Panc1 (cell line): ENCODE data around the gene AP5B1. TPM values are rescaled to one million over a fixed set of nuclear protein-coding genes. Genes with fewer than 3 reads are reported as not detected.
A peak's percentile ranks its signal among the peaks of the same experiment; 100 is the strongest.
"Not testable (repeated sequence)": the region's sequence is repeated elsewhere in the genome, so short reads cannot be mapped to it uniquely, and the experiment has no call there.

Source experiments
- ATAC-seq: fragments of 200-7000 bp; cut with Tn5 transposase; 2 replicates; pipeline ENCODE4 v1.9.1; 2020; ENCODE audit warnings: mild to moderate bottlenecking, moderate library complexity
- BruUV-seq: library from RNA; stranded (reverse); fragments of 400-500 nt; replicated peaks from 2 replicates; lab custom pipeline; 2021; lab: Mats Ljungman, UMichigan
- CTCF ChIA-PET: fragments of 300-600 bp; sonication (Branson Sonifier 250); formaldehyde crosslinking; loops from one replicate; lab custom pipeline; 2022; ENCODE audit warnings: antibody characterized with exemption; lab: Charles Lee
- POLR2A ChIA-PET: fragments of 300-600 bp; sonication (Branson Sonifier 250); formaldehyde crosslinking; loops from one replicate; lab custom pipeline; 2022; ENCODE audit warnings: antibody characterized with exemption; lab: Charles Lee
- DNase-seq: peaks from one replicate; pipeline ENCODE4 v3.0.0-alpha.2; 2010; ENCODE audit warnings: low read depth, low spot score
- H3K27ac ChIP-seq: 2 replicates; pipeline ENCODE4 v1.5.1; 2011; ENCODE audit warnings: mild to moderate bottlenecking, low read length, inconsistent platforms
- H3K27me3 ChIP-seq: fragments of 200-500 bp; sonication (Bioruptor generic); 2 replicates; pipeline ENCODE4 v1.6.0; 2014; ENCODE audit warnings: low read length, inconsistent platforms; ENCODE audit not compliant: control insufficient read depth, insufficient read depth
- H3K36me3 ChIP-seq: fragments of 200-500 bp; sonication (Bioruptor generic); 2 replicates; pipeline ENCODE4 v1.5.1; 2014; ENCODE audit warnings: inconsistent platforms, mild to moderate bottlenecking, low read length, moderate library complexity; ENCODE audit not compliant: control insufficient read depth, insufficient read depth
- H3K4me1 ChIP-seq: 2 replicates; pipeline ENCODE4 v1.5.1; 2011; ENCODE audit warnings: inconsistent platforms, mild to moderate bottlenecking, low read length, moderate library complexity; ENCODE audit not compliant: control insufficient read depth, insufficient read depth
- H3K4me3 ChIP-seq, 2 experiments: 2 replicates each; pipeline ENCODE4 v1.5.1; 2011 to 2012; ENCODE audit warnings: low read depth in 2 of 2, low read length in 2 of 2, mild to moderate bottlenecking in 2 of 2, inconsistent platforms in 1 of 2, moderate library complexity in 1 of 2
- H3K9me3 ChIP-seq: fragments of 200-500 bp; sonication (Bioruptor generic); 2 replicates; pipeline ENCODE4 v1.5.1; 2014; ENCODE audit warnings: low read depth, mild to moderate bottlenecking, inconsistent platforms, low read length, moderate library complexity; ENCODE audit not compliant: control insufficient read depth, insufficient read depth
- POLR2AphosphoS5 ChIP-seq: IDR thresholded peaks from 2 replicates; pipeline ENCODE4 v1.6.1; 2012; ENCODE audit warnings: mild to moderate bottlenecking, low read depth, low read length, moderate library complexity
- SIN3A ChIP-seq: IDR thresholded peaks from 2 replicates; pipeline ENCODE4 v1.6.1; 2012; ENCODE audit warnings: low read depth, mild to moderate bottlenecking, low read length, moderate library complexity, borderline replicate concordance; ENCODE audit not compliant: insufficient read depth
- TCF7L2 ChIP-seq: IDR thresholded peaks from 2 replicates; pipeline ENCODE4 v1.6.1; 2011; ENCODE audit warnings: mild to moderate bottlenecking, low read depth, low read length, inconsistent platforms
- in situ Hi-C: cut with HindIII; loops from 2 replicates; pipeline ENCODE4 v1.10.0; 2016; ENCODE audit warnings: low sequenced_read_pairs, low pct_unique_long_range_greater_than_20kb
- intact Hi-C: fragments of 100-400 bp; cut with micrococcal nuclease; formaldehyde crosslinking; loops from one replicate; pipeline ENCODE4 v1.10.0; 2022; ENCODE audit not compliant: unreplicated experiment
- total RNA-seq: library from RNA; stranded (reverse); gene quantifications from one replicate; pipeline ENCODE4 v1.2.1, GENCODE V29; 2021; ENCODE audit not compliant: unreplicated experiment
- TF ChIP-seq, protein P1 (sequence below), 2 experiments: IDR thresholded peaks; 2 replicates each; pipeline ENCODE4 v1.6.1; 2011 to 2012; ENCODE audit warnings: low read depth in 2 of 2, control low read depth in 1 of 2, low read length in 1 of 2, mild to moderate bottlenecking in 1 of 2, moderate library complexity in 1 of 2; ENCODE audit not compliant: insufficient read depth in 1 of 2
- TF ChIP-seq, protein P2 (sequence below): fragments of 450-650 bp; IDR thresholded peaks from 2 replicates; pipeline ENCODE4 v1.5.1; 2017; ENCODE audit warnings: mild to moderate bottlenecking

The AP5B1 gene
- total RNA-seq, 1 experiment from 2014 or later = 35.0 TPM

DNA sequence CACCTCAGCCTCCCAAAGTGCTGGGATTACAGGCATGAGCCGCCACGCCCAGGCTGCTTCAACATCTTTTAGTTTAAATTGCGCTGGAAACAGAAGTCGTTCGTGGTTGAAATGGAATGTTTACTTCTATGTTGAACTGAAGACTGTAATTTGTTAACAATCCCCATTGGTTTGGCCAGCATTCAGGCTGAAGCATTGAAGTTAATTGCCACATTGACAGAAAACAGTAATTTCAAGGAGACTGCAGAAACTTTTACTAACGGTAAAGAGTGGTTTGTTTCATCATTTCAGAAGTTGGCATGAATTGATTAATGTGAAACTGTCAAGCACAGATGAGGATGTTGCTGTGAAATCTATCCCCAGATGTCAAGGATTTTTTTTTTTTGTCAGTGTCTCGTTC, 14.2 kb downstream of the AP5B1 start:
- in situ Hi-C loops (no loop called here), intact Hi-C loops (no loop called here)
- BruUV-seq = no TSS peak
- no peak for DNase-seq
- Histone ChIP-seq H3K36me3 (no peaks in the 10 kb centered on the region), H3K4me1 (no peaks in the 10 kb centered on the region), H3K27ac (no peak overlapping the region), H3K9me3 (no peaks in the 10 kb centered on the region), H3K4me3 (no peak overlapping the region), H3K27me3 (no peaks in the 10 kb centered on the region)
- POLR2A ChIA-PET = no interaction called here
- no peak for TF ChIP-seq SIN3A
- TF ChIP-seq, protein P1, sequence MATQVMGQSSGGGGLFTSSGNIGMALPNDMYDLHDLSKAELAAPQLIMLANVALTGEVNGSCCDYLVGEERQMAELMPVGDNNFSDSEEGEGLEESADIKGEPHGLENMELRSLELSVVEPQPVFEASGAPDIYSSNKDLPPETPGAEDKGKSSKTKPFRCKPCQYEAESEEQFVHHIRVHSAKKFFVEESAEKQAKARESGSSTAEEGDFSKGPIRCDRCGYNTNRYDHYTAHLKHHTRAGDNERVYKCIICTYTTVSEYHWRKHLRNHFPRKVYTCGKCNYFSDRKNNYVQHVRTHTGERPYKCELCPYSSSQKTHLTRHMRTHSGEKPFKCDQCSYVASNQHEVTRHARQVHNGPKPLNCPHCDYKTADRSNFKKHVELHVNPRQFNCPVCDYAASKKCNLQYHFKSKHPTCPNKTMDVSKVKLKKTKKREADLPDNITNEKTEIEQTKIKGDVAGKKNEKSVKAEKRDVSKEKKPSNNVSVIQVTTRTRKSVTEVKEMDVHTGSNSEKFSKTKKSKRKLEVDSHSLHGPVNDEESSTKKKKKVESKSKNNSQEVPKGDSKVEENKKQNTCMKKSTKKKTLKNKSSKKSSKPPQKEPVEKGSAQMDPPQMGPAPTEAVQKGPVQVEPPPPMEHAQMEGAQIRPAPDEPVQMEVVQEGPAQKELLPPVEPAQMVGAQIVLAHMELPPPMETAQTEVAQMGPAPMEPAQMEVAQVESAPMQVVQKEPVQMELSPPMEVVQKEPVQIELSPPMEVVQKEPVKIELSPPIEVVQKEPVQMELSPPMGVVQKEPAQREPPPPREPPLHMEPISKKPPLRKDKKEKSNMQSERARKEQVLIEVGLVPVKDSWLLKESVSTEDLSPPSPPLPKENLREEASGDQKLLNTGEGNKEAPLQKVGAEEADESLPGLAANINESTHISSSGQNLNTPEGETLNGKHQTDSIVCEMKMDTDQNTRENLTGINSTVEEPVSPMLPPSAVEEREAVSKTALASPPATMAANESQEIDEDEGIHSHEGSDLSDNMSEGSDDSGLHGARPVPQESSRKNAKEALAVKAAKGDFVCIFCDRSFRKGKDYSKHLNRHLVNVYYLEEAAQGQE (IDR thresholded peaks at IDR 0.05; ENCODE audit: insufficient read depth in 1 of 2, low read depth in 2 of 2, low read length in 1 of 2) = no peak
- TF ChIP-seq, protein P2, sequence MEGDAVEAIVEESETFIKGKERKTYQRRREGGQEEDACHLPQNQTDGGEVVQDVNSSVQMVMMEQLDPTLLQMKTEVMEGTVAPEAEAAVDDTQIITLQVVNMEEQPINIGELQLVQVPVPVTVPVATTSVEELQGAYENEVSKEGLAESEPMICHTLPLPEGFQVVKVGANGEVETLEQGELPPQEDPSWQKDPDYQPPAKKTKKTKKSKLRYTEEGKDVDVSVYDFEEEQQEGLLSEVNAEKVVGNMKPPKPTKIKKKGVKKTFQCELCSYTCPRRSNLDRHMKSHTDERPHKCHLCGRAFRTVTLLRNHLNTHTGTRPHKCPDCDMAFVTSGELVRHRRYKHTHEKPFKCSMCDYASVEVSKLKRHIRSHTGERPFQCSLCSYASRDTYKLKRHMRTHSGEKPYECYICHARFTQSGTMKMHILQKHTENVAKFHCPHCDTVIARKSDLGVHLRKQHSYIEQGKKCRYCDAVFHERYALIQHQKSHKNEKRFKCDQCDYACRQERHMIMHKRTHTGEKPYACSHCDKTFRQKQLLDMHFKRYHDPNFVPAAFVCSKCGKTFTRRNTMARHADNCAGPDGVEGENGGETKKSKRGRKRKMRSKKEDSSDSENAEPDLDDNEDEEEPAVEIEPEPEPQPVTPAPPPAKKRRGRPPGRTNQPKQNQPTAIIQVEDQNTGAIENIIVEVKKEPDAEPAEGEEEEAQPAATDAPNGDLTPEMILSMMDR = no peak
- no peak for TF ChIP-seq TCF7L2
- no peak for TF ChIP-seq POLR2AphosphoS5
- CTCF ChIA-PET = interaction anchor here (0.6 to 1.3 kb wide), 2 partner anchors 8 to 13 kb away, joined by 3 to 5 read pairs; no protein-coding TSS in a partner anchor
- 0 out of 2 replicates have a peak, but pooled peaks have one; percentile 25 for ATAC-seq

DNA sequence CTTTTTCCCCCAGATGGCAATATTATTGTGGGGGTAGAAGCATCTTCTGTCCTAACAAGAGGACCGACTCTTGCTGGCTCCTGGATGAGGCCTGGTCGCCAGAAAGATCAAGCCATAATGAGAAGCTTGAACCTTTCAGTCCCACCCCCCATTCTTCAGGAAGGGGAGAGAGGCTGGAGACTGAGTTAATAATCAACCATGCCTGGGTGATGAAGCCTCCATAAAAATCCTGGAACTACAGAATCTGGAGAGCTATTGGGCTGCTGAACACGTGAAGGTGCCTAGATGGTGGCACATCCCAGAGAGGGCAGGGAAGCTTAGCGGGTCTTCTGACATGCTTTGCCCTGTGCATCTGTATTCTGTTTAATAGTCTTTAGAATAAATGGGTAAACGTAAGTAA, 16.3 kb downstream of the AP5B1 start:
- CTCF ChIA-PET = no interaction called here
- H3K27ac ChIP-seq = no peak overlapping the region
- intact Hi-C loops = no loop called here
- ATAC-seq = peak; percentile 26; the same call in 1 of the 2 replicates
- POLR2A ChIA-PET = no interaction called here
- no peaks in the 10 kb centered on the region for H3K9me3 ChIP-seq
- DNase-seq = no peak
- no peaks in the 10 kb centered on the region for H3K36me3 ChIP-seq
- H3K4me1 ChIP-seq = no peaks in the 10 kb centered on the region
- TF ChIP-seq, protein P2 = no peak
- TF ChIP-seq POLR2AphosphoS5 (no peak), SIN3A (no peak), TCF7L2 (no peak)
- TF ChIP-seq, protein P1 (IDR thresholded peaks at IDR 0.05; ENCODE audit: insufficient read depth in 1 of 2, low read depth in 2 of 2, low read length in 1 of 2) = no peak
- in situ Hi-C loops = loop anchor here (5.0 kb wide), 1 partner anchor 48 kb away; no protein-coding TSS in a partner anchor
- no peak overlapping the region for H3K4me3 ChIP-seq
- no peaks in the 10 kb centered on the region for H3K27me3 ChIP-seq
- BruUV-seq = no TSS peak

DNA sequence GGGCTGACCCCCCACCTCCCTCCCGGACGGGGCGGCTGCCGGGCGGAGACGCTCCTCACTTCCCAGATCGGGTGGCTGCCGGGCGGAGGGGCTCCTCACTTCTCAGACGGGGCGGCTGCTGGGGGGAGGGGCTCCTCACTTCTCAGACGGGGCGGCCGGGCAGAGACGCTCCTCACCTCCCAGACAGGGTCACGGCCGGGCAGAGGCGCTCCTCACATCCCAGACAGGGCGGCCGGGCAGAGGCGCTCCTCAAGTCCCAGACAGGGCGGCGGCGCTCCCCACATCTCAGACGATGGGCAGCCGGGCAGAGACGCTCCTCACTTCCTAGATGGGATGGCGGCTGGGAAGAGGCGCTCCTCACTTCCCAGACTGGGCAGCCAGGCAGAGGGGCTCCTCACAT, 18.0 kb downstream of the AP5B1 start:
- POLR2A ChIA-PET, ATAC-seq, DNase-seq, H3K27me3 ChIP-seq, BruUV-seq, H3K36me3 ChIP-seq, H3K4me3 ChIP-seq, CTCF ChIA-PET, H3K9me3 ChIP-seq, H3K4me1 ChIP-seq, intact Hi-C loops, H3K27ac ChIP-seq: not testable (repeated sequence)
- in situ Hi-C loops = loop anchor here (5.0 kb wide), 1 partner anchor 49 kb away; no protein-coding TSS in a partner anchor
